Caki2 (cell line): ENCODE data around the gene TENT4B. TPM values are rescaled to one million over a fixed set of nuclear protein-coding genes. Genes with fewer than 3 reads are reported as not detected.

Source experiments
- DNase-seq: peaks from one replicate; pipeline ENCODE4 v3.0.0-alpha.2; 2015; ENCODE audit warnings: low read depth
- in situ Hi-C: cut with HindIII; loops from 2 replicates; pipeline ENCODE4 v1.10.0; 2016; ENCODE audit warnings: low sequenced_read_pairs, low pct_unique_long_range_greater_than_20kb, mixed read lengths
- total RNA-seq: library from RNA; depleted of rRNA; stranded (reverse); fragments of >200 nt; shearing (Covaris generic); gene quantifications from 2 replicates; pipeline ENCODE4 v1.2.3, GENCODE V29; 2014; ENCODE audit warnings: low replicate concordance; rRNA removed

TENT4B gene
- total RNA-seq, 1 experiment from 2014 or later, result 4.2 TPM

DNA sequence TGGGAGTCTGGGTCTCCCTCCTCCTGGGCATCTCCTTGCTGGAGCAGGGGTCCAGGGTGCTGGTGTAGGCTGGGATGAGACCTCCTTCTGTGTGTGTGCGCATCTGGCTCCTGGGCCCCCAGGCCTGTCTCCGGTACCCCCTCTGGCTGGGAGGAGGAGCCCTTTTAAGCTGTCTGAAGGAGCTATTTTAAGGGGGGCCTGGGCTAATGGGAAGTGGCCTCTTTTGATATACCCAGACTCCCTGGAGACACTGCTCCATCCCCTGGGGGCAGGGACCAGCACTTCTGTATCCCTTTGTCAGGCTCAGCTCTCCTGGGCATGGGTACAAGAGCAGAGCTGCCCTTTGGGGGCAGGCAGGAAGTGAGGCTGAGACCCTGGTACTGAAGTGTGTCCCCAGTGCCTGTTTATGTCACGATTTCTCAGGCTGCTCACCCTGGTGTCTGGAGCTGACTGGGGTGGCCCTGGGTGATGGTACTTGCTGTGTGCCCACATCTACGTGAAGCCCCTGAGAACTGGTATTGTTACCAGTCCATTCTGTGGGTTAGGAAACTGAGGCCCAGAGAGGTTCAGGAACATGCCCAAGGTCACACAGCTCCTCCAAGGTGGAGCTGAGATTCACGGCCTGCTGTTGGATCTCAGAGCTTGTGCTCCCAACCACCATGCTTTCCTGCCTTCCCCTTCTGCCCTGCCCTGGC lies 119.7 kb downstream of the TENT4B start:
- DNase-seq, result no peak
- in situ Hi-C loops, result no loop called here

DNA sequence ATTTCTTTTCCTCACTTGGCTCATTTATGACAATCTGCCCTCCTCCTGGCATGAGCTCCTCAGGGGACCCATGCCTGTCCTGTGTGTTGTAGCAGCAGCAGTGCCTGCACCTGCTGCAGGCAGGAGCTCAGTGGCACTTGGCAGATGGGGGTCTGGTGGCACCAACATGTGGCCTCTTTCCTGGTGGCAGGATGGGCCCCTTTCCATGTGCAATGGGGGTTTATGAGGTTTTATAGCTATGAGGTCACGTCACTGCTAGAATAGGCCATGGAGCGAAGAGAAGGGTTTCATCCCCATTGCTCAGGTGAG lies 120.2 kb downstream of the TENT4B start:
- no peak for DNase-seq
- in situ Hi-C loops, result no loop called here

GRCh38 chr16:50273888-50274325 lies 120.8 kb downstream of the TENT4B start:
- in situ Hi-C loops, result no loop called here

DNA sequence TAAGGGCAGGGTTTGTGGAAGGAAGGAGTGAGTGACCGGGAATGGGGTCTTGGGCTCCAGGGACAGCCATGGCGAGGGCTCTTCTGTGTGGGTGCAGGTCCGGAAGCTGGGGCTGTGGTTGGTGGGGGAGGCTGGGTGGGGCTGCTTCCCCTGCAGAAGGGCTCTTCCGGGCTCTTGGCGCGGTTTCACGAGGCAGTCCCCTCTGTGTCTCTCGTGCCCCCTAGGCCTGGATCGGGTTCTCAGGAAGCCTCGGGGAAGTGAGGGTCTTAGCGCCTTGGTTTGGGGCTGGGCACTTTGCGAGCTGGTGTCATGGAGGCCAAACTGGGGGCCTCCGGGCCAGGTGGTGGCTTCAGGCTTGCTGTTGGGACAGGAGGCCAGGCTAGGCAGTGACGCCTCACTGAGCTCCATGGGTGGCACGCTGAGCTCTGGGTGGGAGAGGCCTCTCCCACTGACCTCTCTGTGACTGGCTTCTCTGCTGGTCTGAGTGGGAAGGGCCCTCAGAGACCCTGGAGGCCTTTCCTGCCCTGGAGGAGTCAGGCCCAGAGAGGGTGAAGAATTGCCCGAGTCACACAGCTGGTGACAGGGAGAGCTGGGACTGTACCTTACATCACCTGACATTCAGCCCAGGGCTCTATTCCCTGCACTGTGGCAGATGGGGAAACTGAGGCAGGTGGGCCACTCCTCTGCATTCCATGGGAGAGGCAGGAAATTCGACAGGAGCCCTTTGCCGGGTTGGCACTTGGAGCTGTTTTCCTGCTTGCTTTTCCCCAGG lies 121.4 kb downstream of the TENT4B start:
- in situ Hi-C loops, result no loop called here
- DNase-seq, result no peak

More at GRCh38 chr16:50273888-50274325, 120.8 kb downstream of the TENT4B start:
- no peak for DNase-seq

DNA sequence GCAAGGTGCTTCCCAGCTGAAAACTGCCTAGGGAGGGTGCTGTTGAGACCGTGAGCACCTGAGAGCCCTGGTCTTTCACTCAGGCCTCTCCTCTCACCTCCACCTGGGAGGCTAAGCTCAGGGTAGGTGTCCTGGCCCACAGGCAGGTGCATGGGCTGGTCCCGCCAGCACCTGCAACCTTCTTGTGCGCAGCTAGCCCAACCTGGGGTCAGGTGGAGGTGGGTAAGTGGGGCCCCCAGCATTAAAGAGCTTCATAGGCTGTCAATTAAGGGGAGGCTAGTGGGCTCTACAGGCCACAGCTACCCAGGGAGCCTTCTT lies 122.0 kb downstream of the TENT4B start:
- no peak for DNase-seq
- in situ Hi-C loops, result no loop called here

- in situ Hi-C loops, result no loop called here
- no peak for DNase-seq
Observed at GRCh38 chr16:50275428-50276325, 122.6 kb downstream of the TENT4B start.

GRCh38 chr16:50276326-50276640 lies 123.2 kb downstream of the TENT4B start:
- no peak for DNase-seq
- in situ Hi-C loops, result no loop called here

DNA sequence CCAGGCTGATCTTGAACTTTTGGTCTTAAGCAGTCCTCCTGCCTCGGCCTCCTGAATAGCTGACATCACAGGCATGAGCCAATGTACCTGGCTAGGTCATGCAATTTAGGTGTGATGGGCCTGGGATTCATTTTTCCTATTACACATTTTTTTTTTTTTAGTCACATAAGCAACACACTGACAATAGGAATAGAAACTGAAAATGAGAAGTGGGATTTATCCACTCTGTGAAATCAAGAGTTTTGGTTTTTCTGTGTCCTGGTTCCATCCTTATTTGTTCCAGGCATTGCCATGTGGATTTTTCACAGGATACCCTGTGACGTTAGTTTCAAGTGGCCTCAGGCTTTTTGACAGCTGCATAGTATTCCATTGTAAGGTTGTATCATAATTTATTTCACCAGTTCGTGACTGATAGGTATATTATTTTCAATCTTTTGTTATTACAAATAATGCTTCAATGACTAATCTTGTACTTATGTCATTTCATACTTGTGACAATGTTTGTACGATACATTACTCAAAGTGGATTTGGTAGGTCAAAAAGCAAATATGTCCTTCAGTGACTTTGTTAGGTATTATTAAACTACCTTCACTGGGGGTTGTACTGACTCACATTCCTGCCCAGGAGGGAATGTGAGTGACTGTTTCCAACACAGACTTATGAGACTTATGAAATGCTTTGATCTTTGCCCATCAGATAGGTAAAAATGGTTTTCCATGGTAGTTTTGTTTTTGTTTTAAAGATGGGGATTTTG lies 123.9 kb downstream of the TENT4B start:
- in situ Hi-C loops, result no loop called here
- DNase-seq, result no peak

DNA sequence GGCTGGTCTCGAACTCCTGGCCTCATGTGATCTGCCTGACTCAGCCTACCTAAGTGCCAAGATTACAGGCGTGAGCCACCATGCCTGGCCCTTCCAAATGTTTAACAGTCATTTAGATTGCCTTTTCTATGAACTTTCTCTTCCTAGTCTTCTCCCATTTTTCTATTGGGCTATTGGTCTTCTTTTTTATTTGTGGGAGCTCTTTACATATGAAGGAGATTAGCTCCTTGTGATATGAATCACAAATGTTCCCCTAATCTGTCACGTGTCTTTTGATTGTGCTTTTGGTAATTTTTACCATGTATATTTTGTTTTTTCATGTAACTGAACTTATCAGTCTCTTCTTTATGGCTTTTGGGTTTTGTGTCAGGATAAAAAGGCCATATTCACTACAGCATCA lies 125.1 kb downstream of the TENT4B start:
- in situ Hi-C loops, result no loop called here
- no peak for DNase-seq

GRCh38 chr16:50279504-50279865 lies 126.4 kb downstream of the TENT4B start:
- in situ Hi-C loops, result no loop called here
- no peak for DNase-seq

DNA sequence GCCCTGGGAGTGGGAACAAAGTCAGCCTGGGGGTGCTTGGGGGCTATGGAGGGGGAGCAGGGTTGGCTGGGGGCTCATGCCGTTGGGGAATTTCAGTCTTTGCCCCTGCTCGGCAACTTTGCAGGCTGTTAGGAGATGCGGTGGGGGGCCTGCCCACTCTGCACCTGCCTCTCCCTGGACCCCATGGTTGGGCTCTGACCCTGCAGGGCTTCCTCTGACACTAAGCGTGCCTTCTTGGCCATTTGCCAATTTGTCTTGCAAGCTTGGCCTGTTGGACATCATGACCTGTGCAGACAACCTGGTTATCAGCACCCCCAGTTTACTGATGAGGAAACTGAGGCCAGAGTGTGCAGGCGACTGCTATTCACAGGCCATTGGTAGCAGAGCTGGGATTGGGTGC lies 127.8 kb downstream of the TENT4B start:
- in situ Hi-C loops, result no loop called here
- no peak for DNase-seq

Other genes with a start within 250 kb of the TENT4B start
- gene CNEP1R1, start 128.1 kb upstream of the TENT4B start, total RNA-seq, result 12.5 and 47.2 TPM in 2 replicates
- gene HEATR3, start 87.3 kb upstream of the TENT4B start, total RNA-seq, result 2.8 and 8.7 TPM in 2 replicates
- 13.3 and 30.2 TPM in 2 replicates for gene ADCY7, start 113.2 kb downstream of the TENT4B start, total RNA-seq
- 37.9 and 40.3 TPM in 2 replicates for gene BRD7, start 215.7 kb downstream of the TENT4B start, total RNA-seq